GM12874 (cell line): ENCODE measurements around the gene COG7.

Experiments used
- TF ChIP-seq, protein P1 (sequence below): IDR thresholded peaks from 2 replicates; pipeline ENCODE4 v1.5.1; 2011; ENCODE audit warnings: low read depth, mild to moderate bottlenecking, control low read depth, low read length, moderate library complexity; ENCODE audit not compliant: insufficient read depth

COG7 gene

DNA sequence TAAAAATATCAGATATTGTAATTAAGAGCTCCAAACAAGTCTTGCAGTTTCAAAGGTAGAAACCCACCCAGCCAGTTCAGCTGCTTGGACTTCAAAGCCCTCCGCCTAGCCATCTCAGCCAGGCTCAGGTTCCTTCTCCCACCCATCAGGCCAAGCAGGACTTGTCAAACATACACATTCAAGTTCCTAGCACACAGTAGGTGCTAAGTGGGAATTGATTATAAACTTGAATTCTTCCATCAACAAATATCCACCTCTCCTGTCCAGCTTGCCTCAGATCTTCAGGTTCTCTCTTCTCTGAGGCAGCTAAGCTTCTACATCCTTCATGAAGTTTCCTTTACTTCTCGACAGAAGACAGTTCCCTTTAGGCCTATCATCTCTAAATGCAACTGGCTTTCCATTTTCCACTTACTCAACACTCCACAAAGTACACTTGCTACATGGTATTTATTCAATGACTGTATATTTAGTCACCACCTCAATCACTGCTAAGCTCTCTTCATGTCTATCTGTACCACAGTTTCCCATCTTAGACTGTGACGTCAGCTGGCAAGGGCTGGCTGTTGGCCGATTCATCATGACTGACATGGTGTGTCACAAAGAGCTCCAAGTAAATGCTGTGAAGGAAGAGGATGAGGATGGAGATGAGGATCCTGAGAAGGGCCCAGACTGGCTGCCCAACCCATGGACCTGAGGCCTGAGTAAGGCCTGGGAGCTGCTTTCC is 13.3 kb upstream of the COG7 start:
- TF ChIP-seq, protein P1, sequence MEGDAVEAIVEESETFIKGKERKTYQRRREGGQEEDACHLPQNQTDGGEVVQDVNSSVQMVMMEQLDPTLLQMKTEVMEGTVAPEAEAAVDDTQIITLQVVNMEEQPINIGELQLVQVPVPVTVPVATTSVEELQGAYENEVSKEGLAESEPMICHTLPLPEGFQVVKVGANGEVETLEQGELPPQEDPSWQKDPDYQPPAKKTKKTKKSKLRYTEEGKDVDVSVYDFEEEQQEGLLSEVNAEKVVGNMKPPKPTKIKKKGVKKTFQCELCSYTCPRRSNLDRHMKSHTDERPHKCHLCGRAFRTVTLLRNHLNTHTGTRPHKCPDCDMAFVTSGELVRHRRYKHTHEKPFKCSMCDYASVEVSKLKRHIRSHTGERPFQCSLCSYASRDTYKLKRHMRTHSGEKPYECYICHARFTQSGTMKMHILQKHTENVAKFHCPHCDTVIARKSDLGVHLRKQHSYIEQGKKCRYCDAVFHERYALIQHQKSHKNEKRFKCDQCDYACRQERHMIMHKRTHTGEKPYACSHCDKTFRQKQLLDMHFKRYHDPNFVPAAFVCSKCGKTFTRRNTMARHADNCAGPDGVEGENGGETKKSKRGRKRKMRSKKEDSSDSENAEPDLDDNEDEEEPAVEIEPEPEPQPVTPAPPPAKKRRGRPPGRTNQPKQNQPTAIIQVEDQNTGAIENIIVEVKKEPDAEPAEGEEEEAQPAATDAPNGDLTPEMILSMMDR, result no peak

DNA sequence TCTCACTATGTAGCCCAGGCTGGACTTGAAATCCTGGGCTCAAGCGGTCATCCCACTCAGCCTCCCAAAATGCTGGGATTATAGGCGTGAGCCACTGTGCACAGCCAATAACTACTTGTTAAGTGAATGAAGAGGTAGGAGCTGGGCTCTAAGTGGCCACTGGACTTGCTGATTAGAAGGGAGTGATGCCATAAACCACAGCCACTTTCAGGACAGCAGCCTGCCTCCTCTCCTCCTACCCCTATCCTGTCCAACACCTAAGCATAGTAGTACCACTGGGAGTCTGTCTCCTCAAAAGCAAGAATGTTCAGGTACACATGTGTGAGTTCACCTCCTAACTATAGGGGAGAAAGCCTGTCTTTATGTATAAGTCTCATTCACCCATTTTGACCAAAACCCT is 12.2 kb upstream of the COG7 start:
- TF ChIP-seq, protein P1, result no peak

DNA sequence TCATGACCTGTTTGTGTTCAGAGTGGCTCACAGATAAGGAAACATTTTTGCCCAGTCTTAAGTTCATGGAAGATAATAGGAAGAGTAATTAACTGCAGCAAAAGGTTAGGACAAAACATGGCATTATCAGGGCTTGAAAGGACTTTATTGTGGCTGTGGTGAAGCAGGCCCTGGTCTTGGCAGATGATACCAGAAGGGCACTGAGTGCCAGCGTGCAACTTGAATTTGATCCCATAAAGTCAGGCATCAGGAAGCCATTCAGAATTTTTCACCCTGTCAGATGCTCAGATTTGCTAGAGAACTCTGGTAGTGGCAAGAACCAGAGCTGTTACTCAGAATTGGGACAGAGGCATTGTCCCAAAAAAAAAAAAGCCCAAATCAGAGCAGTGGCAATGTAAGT is 11.2 kb upstream of the COG7 start:
- TF ChIP-seq, protein P1, result no peak

DNA sequence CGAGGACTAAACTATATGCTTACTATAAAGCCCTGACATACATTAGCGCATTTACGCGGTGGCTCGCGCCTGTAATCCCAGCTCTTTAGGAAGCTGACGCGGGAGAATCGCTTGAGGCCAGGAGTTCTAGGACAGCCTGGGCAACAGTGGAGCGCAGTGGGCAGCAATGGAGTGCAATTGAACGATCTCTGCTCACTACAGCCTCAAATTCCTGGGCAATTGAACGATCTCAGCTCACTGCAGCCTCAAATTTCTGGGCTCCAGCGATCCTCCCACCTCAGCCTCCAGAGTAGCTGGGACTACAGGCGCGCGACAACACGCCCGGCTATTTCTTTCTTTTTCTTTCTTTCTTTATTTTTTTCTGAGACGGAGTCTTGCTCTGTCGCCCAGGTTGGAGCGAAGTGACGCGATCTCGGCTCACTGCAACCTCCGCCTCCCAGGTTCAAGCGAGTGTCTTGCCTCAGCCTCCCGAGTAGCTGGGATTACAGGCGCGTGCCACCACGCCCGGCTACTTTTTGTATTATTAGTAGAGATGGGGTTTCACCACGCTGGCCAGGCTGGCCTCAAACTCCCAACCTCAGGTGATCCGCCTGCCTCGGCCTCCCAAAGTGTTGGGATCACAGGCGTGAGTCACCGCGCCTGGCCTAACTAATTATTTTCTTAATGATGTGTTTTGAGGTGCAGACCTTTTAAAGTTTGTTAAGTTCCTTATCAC is 506 bp upstream of the COG7 start:
- TF ChIP-seq, protein P1, result no peak

DNA sequence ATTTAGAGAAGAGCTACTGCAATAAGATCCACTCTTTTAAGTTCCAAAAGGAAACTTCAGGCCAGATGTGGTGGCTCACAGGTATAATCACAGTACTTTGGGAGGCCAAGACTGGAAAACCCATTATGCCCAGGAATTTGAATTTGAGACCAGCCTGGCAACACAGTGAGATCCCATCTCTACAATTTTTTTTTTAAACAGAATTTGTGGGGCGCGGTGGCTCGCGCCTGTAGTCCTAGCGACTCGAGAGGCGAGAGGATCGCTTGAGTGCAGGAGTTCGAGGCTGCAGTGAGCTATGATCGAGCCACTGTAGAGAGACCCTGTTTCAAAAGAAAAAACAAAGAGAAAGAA is 793 bp downstream of the COG7 start:
- TF ChIP-seq, protein P1, result no peak

DNA sequence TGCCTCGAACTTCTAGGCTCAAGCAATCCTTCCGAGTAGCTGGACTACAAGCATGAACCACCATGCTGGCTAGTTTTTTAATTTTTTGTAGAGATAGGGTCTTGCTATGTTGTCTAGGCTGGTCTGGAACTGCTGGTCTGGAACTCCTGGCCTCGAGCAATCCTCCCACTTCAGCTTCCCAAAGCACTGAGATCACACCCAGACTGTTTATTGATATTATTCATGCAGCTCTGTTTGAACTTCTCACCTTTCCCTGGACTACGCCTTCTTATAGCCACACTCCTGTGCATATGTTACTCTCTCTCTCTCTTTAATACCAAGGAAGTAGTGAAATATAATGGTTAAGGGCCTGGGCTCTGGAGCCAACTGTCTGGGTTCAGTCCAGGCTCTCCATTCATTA is 4.6 kb downstream of the COG7 start:
- TF ChIP-seq, protein P1, result no peak

DNA sequence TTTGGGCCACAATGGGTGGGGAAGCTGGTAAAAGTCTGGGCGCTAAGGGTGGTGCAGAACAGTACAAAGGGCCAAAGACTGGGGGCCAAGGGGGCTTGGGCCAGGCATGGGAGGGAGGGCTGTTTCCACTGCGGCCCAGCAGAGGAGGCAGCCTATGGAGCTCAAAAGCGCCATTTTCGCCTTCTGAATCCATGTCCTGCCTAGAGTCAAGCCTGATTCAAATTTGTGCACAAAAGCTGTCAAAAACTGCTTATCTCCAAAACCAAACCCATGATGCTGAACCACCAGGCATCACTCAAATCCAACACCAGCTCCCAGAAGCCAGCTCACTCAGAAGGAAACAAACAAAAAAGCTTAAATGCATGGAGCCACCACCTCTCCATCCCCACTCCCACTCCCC is 16.0 kb downstream of the COG7 start:
- TF ChIP-seq, protein P1, result no peak
